Measurements from ENCODE around the gene PRAMEF26.
"Not testable (repeated sequence)": the region's sequence is repeated elsewhere in the genome, so short reads cannot be mapped to it uniquely, and the experiment has no call there.

PRAMEF26 gene

GRCh38 chr1:13155909-13156308, at the start of gene PRAMEF26:
TSS of gene PRAMEF26 (minus strand) at chr1:13156009. CDS start at chr1:13153095, 2,914 bp downstream.
- not testable (repeated sequence) for H3K27me3 ChIP-seq, H3K4me1 ChIP-seq, H4K20me1 ChIP-seq, H3K27ac ChIP-seq, H3K9me3 ChIP-seq, H3K4me2 ChIP-seq, H3K9ac ChIP-seq, H3K4me3 ChIP-seq, H3K36me3 ChIP-seq

DNA sequence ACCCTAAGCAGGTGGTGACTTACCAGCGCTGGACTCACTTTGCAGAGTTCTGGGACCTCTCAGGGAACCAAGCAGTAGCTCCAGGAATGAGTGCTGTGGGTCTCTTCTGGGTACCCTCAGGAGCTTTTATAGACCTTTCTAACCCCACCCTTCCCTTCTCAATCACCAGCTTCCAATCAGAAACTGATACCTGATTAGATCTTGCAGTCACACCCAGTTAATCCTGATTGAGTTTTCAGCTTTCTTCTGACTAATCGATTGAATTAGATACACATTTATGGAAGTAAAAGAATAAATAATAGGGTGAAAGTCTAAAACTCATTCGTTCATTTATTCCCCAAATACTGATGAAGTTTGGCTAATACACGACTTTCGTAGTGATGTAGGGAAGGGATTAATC, 45.5 kb upstream of the PRAMEF26 start, which contains the start of gene PRAMEF13:
Gene PRAMEF13 (minus strand): TSS at position 101 of the 400 bp plus-strand sequence. CDS start 1,820 bp downstream, outside the sequence.
- H3K27me3 ChIP-seq, H3K9me3 ChIP-seq, H3K27ac ChIP-seq, H4K20me1 ChIP-seq, H3K4me3 ChIP-seq, H3K36me3 ChIP-seq, H3K9ac ChIP-seq, H3K4me1 ChIP-seq, H3K4me2 ChIP-seq: not testable (repeated sequence)

- not testable (repeated sequence) for H3K4me1 ChIP-seq, H3K4me3 ChIP-seq, H3K9me3 ChIP-seq, H3K4me2 ChIP-seq, H3K27me3 ChIP-seq, H3K36me3 ChIP-seq, H3K27ac ChIP-seq, H4K20me1 ChIP-seq, H3K9ac ChIP-seq
These were observed 15.7 kb upstream of the PRAMEF26 start, which contains the start of gene PRAMEF9 for GRCh38 chr1:13171548-13171947. TSS of gene PRAMEF9 (plus strand) at chr1:13171848. CDS start at chr1:13175281, 3,433 bp downstream.

DNA sequence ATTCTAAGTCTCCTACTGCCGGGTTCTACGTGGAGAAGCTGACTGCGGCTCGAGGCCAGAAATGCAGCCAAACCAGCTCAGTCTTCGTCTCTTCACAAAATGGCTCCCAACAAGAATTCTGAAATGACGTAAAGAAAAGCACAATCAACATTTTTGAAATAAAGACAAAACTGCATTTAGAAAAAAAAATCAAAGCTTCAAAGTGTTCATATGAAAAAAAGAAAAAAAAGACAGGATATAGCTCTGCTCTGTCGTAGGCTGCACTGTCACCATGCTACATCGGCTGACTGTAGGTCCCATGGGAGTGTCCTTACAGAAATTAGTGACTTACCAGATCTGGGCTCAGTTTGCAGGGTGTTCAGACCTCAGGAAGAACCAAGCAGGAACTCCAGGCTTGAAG, 9.7 kb upstream of the PRAMEF26 start, which contains the start of gene HNRNPCL4:
Gene HNRNPCL4 (minus strand): TSS at position 101 of the 400 bp plus-strand sequence. CDS start 164 bp downstream, outside the sequence.
- not testable (repeated sequence) for H3K9me3 ChIP-seq, H4K20me1 ChIP-seq, H3K27me3 ChIP-seq, H3K27ac ChIP-seq, H3K4me2 ChIP-seq, H3K4me3 ChIP-seq, H3K36me3 ChIP-seq, H3K9ac ChIP-seq, H3K4me1 ChIP-seq

- not testable (repeated sequence) for H3K4me1 ChIP-seq, H3K9ac ChIP-seq, H4K20me1 ChIP-seq, H3K4me3 ChIP-seq, H3K36me3 ChIP-seq, H3K27ac ChIP-seq, H3K4me2 ChIP-seq, H3K27me3 ChIP-seq, H3K9me3 ChIP-seq
These were observed 39.1 kb downstream of the PRAMEF26 start, which contains the start of gene HNRNPCL2 for GRCh38 chr1:13116754-13117153. TSS of gene HNRNPCL2 (minus strand) at chr1:13116854. CDS start at chr1:13116400, 454 bp downstream.

All from BLaER1 (cell line).